GM18519 (cell line): ENCODE data around the gene GMIP.

Experiments
- ATAC-seq: cut with Tn5 transposase; IDR thresholded peaks from one replicate; pipeline ENCODE4 v1.9.1; 2021; ENCODE audit warnings: mild to moderate bottlenecking, moderate library complexity; ENCODE audit not compliant: unreplicated experiment, low FRiP score

GMIP gene

GRCh38 chr19:19579533-19580361 is 63.7 kb downstream of the GMIP start:
- no peak for ATAC-seq
